OCI-LY1 (cell line): Measurements from ENCODE around the gene RBPJL.

Source experiments
- CTCF ChIP-seq: fragments of 200-600 bp; sonication (generic), shearing (Covaris generic); IDR thresholded peaks from 2 replicates; pipeline ENCODE4 v1.5.1; 2017; ENCODE audit warnings: mild to moderate bottlenecking, antibody characterized with exemption, low read length, moderate library complexity, mixed read lengths
- EZH2 ChIP-seq: fragments of 200-600 bp; sonication (generic), shearing (Covaris generic); IDR thresholded peaks from 2 replicates; pipeline ENCODE4 v1.8.0; 2017; ENCODE audit warnings: borderline replicate concordance, mixed run types, mild to moderate bottlenecking, antibody characterized with exemption, low read length, moderate library complexity, mixed read lengths

- TF ChIP-seq CTCF (no peak), EZH2 (no peak)
Measured at GRCh38 chr20:45269056-45269455, 37.6 kb upstream of the RBPJL start.
